ENCODE measurements around the gene ASIC1.

ASIC1 gene

DNA sequence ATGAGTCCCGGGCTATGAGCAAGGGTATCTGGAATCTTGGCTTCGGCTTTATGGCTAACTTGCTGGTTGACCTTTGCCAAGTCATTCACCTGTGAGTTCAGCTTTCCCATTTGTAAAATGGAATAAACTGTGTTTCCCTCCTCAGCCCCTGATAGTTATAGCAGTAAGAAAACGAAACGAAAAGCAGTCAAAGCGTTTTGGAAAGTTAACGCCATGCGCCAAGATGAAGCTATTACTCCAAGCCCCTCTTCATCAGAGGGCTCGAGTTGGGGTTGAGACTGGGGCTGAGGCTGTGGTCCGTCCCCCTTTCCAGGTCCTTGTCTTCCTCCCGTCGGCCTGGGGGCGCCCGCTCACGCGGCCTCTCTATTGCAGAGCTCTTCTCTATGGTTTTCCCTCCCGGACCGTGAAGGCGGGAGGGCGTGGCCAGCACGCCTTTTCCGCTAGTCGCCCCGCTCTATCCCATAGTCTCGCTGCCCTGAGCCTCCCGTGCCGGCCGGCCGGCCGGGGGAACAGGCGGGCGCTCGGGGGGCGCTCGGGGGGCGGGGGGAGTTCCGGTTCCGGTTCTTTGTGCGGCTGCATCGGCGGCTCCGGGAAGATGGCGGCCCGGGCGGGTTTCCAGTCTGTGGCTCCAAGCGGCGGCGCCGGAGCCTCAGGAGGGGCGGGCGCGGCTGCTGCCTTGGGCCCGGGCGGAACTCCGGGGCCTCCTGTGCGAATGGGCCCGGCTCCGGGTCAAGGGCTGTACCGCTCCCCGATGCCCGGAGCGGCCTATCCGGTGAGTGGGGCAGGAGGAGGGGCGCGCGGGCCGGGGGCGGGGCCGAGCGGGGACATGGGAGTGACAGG is 27.6 kb downstream of the ASIC1 start, which contains the start of gene SMARCD1:
Gene SMARCD1 (plus strand): TSS at position 568 of the 840 bp plus-strand sequence. CDS start 28 bp downstream, at position 596.
- DNase-seq (ENCODE audit: low read depth in 2 of 2) = peak; percentile 85 to 87

DNA sequence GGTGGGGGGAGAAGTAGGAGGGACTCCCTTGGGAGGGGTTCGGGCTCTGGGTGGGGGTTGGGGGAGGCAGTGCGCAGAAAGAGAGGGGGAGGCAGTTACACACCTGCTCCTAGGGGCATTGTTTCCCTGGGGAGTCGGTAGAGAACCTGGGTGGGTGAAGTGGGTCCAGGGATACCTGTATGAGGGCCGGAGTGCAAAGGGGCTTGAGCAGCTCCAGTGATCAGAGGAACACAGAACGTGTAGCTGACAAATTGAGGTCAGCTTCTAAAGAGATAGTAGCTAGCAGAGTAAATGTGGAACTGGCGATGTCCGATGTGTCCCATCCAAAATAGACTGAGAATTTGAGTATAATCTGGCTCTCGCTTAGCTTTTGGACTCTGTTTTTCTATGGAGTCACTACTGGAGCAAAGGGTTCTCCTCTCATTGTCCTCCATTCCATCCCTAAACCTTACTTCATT is 28.2 kb downstream of the ASIC1 start:
- no peak for DNase-seq (ENCODE audit: low read depth in 2 of 2)

GRCh38 chr12:50086148-50086547 is 28.8 kb downstream of the ASIC1 start:
- no peak for DNase-seq (ENCODE audit: low read depth in 2 of 2)

GRCh38 chr12:50087151-50087550 is 29.8 kb downstream of the ASIC1 start:
- DNase-seq (ENCODE audit: low read depth in 2 of 2) = no peak

GRCh38 chr12:50087995-50088394 is 30.6 kb downstream of the ASIC1 start:
- DNase-seq (ENCODE audit: low read depth in 2 of 2) = no peak

- no peak for DNase-seq (ENCODE audit: low read depth in 2 of 2)
These were observed 31.4 kb downstream of the ASIC1 start for GRCh38 chr12:50088577-50089335.

DNA sequence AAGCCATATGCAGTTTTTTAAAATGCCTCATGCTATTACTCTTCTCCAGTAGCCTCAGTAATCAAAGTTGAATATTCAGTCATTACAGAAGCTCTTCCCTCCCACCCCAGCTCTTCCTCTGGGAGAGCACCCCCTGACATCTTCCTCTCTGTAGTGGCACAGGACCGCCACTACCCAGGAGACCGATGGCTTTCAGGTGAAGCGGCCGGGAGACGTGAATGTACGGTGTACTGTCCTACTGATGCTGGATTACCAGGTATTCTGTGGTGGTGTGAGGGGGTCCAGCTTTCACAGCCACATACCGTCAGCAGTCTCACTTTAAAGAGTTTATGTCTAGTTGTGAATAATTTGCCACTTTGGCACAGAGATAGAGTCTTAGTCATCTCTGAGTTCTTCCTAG is 32.3 kb downstream of the ASIC1 start:
- DNase-seq (ENCODE audit: low read depth in 2 of 2) = no peak

- no peak for DNase-seq (ENCODE audit: low read depth in 2 of 2)
These were observed 33.0 kb downstream of the ASIC1 start for GRCh38 chr12:50090391-50090790.

DNA sequence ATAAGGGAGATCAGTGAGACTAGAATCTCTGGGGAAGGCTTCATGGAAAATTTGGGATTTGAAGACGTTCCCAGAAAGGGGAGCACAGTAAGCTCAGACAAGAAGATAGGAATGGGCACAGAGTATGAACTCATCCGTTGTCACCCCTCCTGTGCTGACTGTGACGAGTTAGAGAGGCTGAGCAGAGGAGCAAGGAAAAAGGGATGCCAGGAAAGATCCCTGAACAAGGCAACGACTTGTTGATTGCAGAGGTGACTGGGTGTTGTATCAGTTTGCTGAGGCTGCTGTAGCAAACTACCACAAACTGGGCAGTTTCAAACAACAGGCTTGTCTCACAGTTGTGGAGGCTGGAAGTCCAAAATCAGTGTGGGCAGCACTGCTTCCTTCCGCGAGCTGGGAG is 40.6 kb downstream of the ASIC1 start:
- no peak for DNase-seq (ENCODE audit: low read depth in 2 of 2)

- DNase-seq (ENCODE audit: low read depth in 2 of 2) = no peak
These were observed 42.1 kb downstream of the ASIC1 start for GRCh38 chr12:50099302-50100008.

- DNase-seq (ENCODE audit: low read depth in 2 of 2) = no peak
These were observed 43.2 kb downstream of the ASIC1 start for GRCh38 chr12:50100561-50100960.

GRCh38 chr12:50101663-50102062 is 44.3 kb downstream of the ASIC1 start:
- DNase-seq (ENCODE audit: low read depth in 2 of 2) = no peak

- DNase-seq (ENCODE audit: low read depth in 2 of 2) = no peak
These were observed 44.7 kb downstream of the ASIC1 start for GRCh38 chr12:50102131-50102531.

GRCh38 chr12:50102646-50103309 is 45.4 kb downstream of the ASIC1 start:
- no peak for DNase-seq (ENCODE audit: low read depth in 2 of 2)

DNA sequence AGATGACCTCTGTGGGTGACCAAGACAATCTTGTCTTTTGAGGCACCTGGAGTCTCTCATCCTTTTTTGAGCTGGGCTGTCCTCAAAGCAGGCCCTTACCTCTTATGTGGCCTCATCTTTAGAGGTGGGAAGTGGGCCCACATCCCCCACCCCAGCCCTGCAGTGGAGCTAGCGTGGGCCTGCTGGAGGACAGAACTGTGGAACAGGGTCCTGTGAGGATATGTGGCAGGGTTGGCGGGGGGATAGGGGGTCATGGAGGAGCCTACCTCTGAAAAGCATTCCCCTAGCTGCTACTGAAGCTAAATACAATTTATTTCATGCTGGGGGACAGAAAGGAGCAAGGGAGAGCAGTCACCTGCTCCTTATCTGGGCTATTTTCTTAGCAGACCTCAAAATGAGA is 46.0 kb downstream of the ASIC1 start:
- DNase-seq (ENCODE audit: low read depth in 2 of 2) = no peak

- DNase-seq (ENCODE audit: low read depth in 2 of 2) = no peak
These were observed 46.4 kb downstream of the ASIC1 start, which contains the start of gene GPD1 for GRCh38 chr12:50103767-50104321. Gene GPD1, plus strand, starts transcription at chr12:50104008. Its CDS starts 43 bp downstream, at chr12:50104051.

DNA sequence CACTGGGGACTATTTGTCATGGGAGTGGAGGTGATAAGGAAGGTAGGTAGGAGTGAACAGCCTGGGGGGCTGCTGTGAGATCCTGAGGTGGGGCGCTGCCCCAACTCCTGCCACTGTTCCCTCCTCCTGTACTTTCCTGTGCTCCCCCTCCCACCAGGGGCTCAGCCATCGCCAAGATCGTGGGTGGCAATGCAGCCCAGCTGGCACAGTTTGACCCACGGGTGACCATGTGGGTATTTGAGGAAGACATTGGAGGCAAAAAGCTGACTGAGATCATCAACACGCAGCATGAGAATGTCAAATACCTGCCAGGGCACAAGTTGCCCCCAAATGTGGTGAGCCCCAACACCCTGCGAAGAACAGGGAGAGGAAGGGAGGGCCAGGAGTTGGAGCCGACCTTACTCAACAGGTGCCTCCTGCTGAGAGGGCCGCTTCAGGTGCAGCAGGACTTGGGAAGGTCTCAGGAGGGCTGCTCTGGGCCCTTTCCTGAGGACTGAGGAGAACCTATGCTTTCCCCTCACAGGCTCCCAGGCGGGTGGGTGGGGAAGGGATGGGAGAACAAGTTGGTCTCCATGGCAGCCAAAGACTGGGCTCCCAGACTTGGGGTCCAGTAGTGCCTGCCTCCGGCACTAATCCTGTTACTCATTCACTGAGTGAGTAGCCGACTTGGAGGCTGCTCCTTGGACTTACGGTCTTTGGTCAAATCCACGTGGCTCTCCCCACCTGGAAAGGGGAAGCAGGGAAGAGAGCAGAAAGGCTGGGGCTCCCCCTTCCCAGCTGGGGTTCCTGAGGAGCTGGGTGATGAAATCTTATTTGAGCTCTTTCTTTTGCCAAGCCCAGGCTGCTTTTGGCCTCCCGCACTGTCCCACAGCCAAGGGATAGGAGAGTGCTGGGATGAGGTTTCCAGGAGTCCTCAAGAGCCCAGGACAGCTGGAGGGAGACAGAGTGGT is 47.3 kb downstream of the ASIC1 start:
- DNase-seq (ENCODE audit: low read depth in 2 of 2) = no peak

GRCh38 chr12:50105913-50106450 is 48.6 kb downstream of the ASIC1 start:
- no peak for DNase-seq (ENCODE audit: low read depth in 2 of 2)

- no peak for DNase-seq (ENCODE audit: low read depth in 2 of 2)
These were observed 49.5 kb downstream of the ASIC1 start for GRCh38 chr12:50106907-50107306.

Data from fibroblast of skin of left quadriceps (primary cell).